Gastrocnemius medialis (tissue), 4 donors: ENCODE results near the gene PPP4R3C.

Experiments
- CTCF ChIP-seq, 5 experiments: fragments of 450-650 bp in 3 of 5; fragments of 200-600 bp in 2 of 5; sonication (generic) in 2 of 5; IDR thresholded peaks in 4 of 5; conservative IDR thresholded peaks in 1 of 5; 1 replicate in 4 of 5; 2 replicates in 1 of 5; pipeline ENCODE4 v1.5.1; 2016 to 2019; ENCODE audit warnings: antibody characterized with exemption in 5 of 5, mild to moderate bottlenecking in 3 of 5, moderate library complexity in 3 of 5
- POLR2A ChIP-seq, 2 donors: fragments of 450-650 bp; IDR thresholded peaks; one replicate each; pipeline ENCODE4 v1.6.1; 2017; ENCODE audit warnings: antibody characterized with exemption in 2 of 2, mild to moderate bottlenecking in 2 of 2, moderate library complexity in 2 of 2

GRCh38 chrX:27439771-27440170 is 23.4 kb downstream of the PPP4R3C start:
- TF ChIP-seq CTCF (IDR thresholded peaks at IDR 0.05 in 4 of 5, conservative IDR thresholded peaks at IDR 0.05 in 1 of 5) (no peak), POLR2A (IDR thresholded peaks at IDR 0.05) (no peak)
